A549 (cell line): Measurements from ENCODE around the gene VWA5B2.

Experiments
- NFE2L2 ChIP-seq: fragments of 150-350 bp; conservative IDR thresholded peaks from 2 replicates; pipeline ENCODE4 v1.6.1; 2014; ENCODE audit warnings: low read length
- RFX5 ChIP-seq: fragments of 450-650 bp; IDR thresholded peaks from 2 replicates; pipeline ENCODE4 v1.7.1; 2014; ENCODE audit warnings: antibody characterized with exemption, mild to moderate bottlenecking, moderate library complexity
- TF ChIP-seq, protein P1 (sequence below): fragments of >200 bp; sonication (Bioruptor Twin); formaldehyde crosslinking; IDR thresholded peaks from 3 replicates; pipeline ENCODE4 v1.5.1; 2016

DNA sequence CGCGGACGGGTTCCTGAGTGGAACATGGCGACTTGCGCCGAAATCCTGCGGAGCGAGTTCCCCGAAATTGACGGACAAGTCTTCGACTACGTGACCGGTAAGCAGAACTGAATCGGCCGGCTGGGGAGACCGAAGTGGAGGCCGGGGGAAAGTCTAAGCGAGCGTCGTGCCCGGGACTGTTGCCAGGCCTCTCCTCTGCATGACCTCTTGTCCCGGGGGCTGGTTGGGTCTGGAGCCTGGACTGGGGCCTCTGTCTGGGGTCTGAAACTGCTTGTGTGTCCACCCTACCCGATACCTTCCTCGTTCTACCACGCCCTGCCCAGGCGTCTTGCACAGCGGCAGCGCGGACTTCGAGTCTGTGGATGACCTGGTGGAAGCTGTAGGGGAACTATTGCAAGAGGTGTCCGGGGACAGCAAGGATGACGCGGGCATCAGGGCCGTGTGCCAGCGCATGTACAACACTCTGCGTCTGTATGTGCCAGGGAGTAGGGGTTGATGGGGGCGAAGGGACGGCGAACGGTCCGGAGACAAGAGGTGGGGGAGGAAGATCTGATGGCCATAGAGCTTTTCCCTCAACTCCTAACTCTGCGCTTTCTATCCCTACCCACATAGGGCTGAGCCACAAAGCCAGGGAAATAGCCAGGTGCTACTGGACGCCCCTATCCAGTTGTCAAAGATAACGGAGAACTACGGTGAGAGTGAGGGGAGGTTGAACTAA is 43.0 kb upstream of the VWA5B2 start, which contains the start of gene ABCF3:
- TF ChIP-seq, protein P1, sequence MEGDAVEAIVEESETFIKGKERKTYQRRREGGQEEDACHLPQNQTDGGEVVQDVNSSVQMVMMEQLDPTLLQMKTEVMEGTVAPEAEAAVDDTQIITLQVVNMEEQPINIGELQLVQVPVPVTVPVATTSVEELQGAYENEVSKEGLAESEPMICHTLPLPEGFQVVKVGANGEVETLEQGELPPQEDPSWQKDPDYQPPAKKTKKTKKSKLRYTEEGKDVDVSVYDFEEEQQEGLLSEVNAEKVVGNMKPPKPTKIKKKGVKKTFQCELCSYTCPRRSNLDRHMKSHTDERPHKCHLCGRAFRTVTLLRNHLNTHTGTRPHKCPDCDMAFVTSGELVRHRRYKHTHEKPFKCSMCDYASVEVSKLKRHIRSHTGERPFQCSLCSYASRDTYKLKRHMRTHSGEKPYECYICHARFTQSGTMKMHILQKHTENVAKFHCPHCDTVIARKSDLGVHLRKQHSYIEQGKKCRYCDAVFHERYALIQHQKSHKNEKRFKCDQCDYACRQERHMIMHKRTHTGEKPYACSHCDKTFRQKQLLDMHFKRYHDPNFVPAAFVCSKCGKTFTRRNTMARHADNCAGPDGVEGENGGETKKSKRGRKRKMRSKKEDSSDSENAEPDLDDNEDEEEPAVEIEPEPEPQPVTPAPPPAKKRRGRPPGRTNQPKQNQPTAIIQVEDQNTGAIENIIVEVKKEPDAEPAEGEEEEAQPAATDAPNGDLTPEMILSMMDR, result no peak
- no peak for TF ChIP-seq NFE2L2
- TF ChIP-seq RFX5, result no peak
